ENCODE measurements around the gene NTSR1. TPM values are rescaled to one million over a fixed set of nuclear protein-coding genes. Genes with fewer than 3 reads are reported as not detected.

Gene NTSR1
- total RNA-seq, 1 experiment from 2014 or later = 15.9 TPM

GRCh38 chr20:62667530-62668440, 40.9 kb upstream of the NTSR1 start:
- Histone ChIP-seq H3K4me1 (ENCODE audit: insufficient read depth, low read length, poor library complexity, severe bottlenecking) (no peaks in the 10 kb centered on the region), H3K4me3 (ENCODE audit: low read depth, low read length, poor library complexity, severe bottlenecking) (no peak overlapping the region), H3K27ac (ENCODE audit: low read depth, low read length, poor library complexity, severe bottlenecking) (no peak overlapping the region), H3K9me3 (ENCODE audit: low read depth, low read length, poor library complexity, severe bottlenecking) (no peaks in the 10 kb centered on the region), H3K27me3 (replicated peaks; ENCODE audit: insufficient read depth, low read depth, low read length, poor library complexity) (no peaks in the 10 kb centered on the region), H3K36me3 (ENCODE audit: insufficient read depth, low read length, poor library complexity, severe bottlenecking) (peaks cover 37% of the 10 kb centered on the region)
- DNase-seq (ENCODE audit: low spot score) = no peak
- CTCF ChIA-PET = interaction anchor here (0.7 to 2.2 kb wide), 3 partner anchors 24 to 124 kb away, joined by 3 to 9 read pairs (median 5); no protein-coding TSS in a partner anchor
- TF ChIP-seq EZH2 (IDR thresholded peaks at IDR 0.05; ENCODE audit: borderline replicate concordance, low read depth, low read length, poor library complexity, severe bottlenecking) (no peak), CTCF (conservative IDR thresholded peaks at IDR 0.05; ENCODE audit: low read depth, low read length) (no peak)
- POLR2A ChIA-PET (ENCODE audit: low non-redundant PET) = no interaction called here
- no TSS peak for BruUV-seq (replicated peaks)
- intact Hi-C loops (cut with micrococcal nuclease; ENCODE audit: unreplicated experiment) = loop anchor here (1.0 kb wide), 1 partner anchor 124 kb away; no protein-coding TSS in a partner anchor

- ChIA-PET CTCF (interaction anchor here (1.3 to 2.2 kb wide), 2 partner anchors 123 kb away, joined by 7 to 9 read pairs; no protein-coding TSS in a partner anchor), POLR2A (ENCODE audit: low non-redundant PET) (no interaction called here)
- Histone ChIP-seq H3K4me3 (ENCODE audit: low read depth, low read length, poor library complexity, severe bottlenecking) (no peak overlapping the region), H3K27me3 (replicated peaks; ENCODE audit: insufficient read depth, low read depth, low read length, poor library complexity) (no peaks in the 10 kb centered on the region), H3K36me3 (ENCODE audit: insufficient read depth, low read length, poor library complexity, severe bottlenecking) (peaks cover 37% of the 10 kb centered on the region), H3K9me3 (ENCODE audit: low read depth, low read length, poor library complexity, severe bottlenecking) (no peaks in the 10 kb centered on the region), H3K27ac (ENCODE audit: low read depth, low read length, poor library complexity, severe bottlenecking) (no peak overlapping the region), H3K4me1 (ENCODE audit: insufficient read depth, low read length, poor library complexity, severe bottlenecking) (no peaks in the 10 kb centered on the region)
- peak; percentile 86 for DNase-seq (ENCODE audit: low spot score)
- TF ChIP-seq CTCF (conservative IDR thresholded peaks at IDR 0.05; ENCODE audit: low read depth, low read length) = peak; percentile 87
- TF ChIP-seq EZH2 (IDR thresholded peaks at IDR 0.05; ENCODE audit: borderline replicate concordance, low read depth, low read length, poor library complexity, severe bottlenecking) = no peak
- no TSS peak for BruUV-seq (replicated peaks)
- intact Hi-C loops (cut with micrococcal nuclease; ENCODE audit: unreplicated experiment) = loop anchor here (1.0 kb wide), 1 partner anchor 123 kb away; no protein-coding TSS in a partner anchor
Observed at GRCh38 chr20:62668441-62669027, 40.1 kb upstream of the NTSR1 start.

- no peak overlapping the region for H3K27ac ChIP-seq (ENCODE audit: low read depth, low read length, poor library complexity, severe bottlenecking)
Observed at GRCh38 chr20:62669249-62669648, 39.4 kb upstream of the NTSR1 start.

More at GRCh38 chr20:62669249-62669648, 39.4 kb upstream of the NTSR1 start:
- intact Hi-C loops (cut with micrococcal nuclease; ENCODE audit: unreplicated experiment) = no loop called here
- CTCF ChIA-PET = interaction anchor here (0.6 to 1.3 kb wide), 2 partner anchors 65 to 122 kb away, joined by 5 to 7 read pairs; no protein-coding TSS in a partner anchor
- TF ChIP-seq CTCF (conservative IDR thresholded peaks at IDR 0.05; ENCODE audit: low read depth, low read length) = no peak
- TF ChIP-seq EZH2 (IDR thresholded peaks at IDR 0.05; ENCODE audit: borderline replicate concordance, low read depth, low read length, poor library complexity, severe bottlenecking) = no peak
- no peak overlapping the region for H3K4me3 ChIP-seq (ENCODE audit: low read depth, low read length, poor library complexity, severe bottlenecking)
- H3K9me3 ChIP-seq (ENCODE audit: low read depth, low read length, poor library complexity, severe bottlenecking) = no peaks in the 10 kb centered on the region
- H3K4me1 ChIP-seq (ENCODE audit: insufficient read depth, low read length, poor library complexity, severe bottlenecking) = no peaks in the 10 kb centered on the region
- H3K36me3 ChIP-seq (ENCODE audit: insufficient read depth, low read length, poor library complexity, severe bottlenecking) = peaks cover 37% of the 10 kb centered on the region
- BruUV-seq (replicated peaks) = no TSS peak
- POLR2A ChIA-PET (ENCODE audit: low non-redundant PET) = no interaction called here
- no peaks in the 10 kb centered on the region for H3K27me3 ChIP-seq (replicated peaks; ENCODE audit: insufficient read depth, low read depth, low read length, poor library complexity)
- no peak for DNase-seq (ENCODE audit: low spot score)
